Left hindlimb (tissue), 1 donor: ENCODE data around the gene RCC1.
"Not testable (repeated sequence)": the region's sequence is repeated elsewhere in the genome, so short reads cannot be mapped to it uniquely, and the experiment has no call there.

ENCODE experiments used
- DNase-seq: peaks from one replicate; pipeline ENCODE4 v3.0.0-alpha.2; 2018

The RCC1 gene

GRCh38 chr1:28512058-28512611 is 6.3 kb downstream of the RCC1 start:
- no peak for DNase-seq

GRCh38 chr1:28514445-28514933 is 8.6 kb downstream of the RCC1 start:
- not testable (repeated sequence) for DNase-seq

GRCh38 chr1:28516518-28516956 is 10.7 kb downstream of the RCC1 start:
- DNase-seq = no peak

DNA sequence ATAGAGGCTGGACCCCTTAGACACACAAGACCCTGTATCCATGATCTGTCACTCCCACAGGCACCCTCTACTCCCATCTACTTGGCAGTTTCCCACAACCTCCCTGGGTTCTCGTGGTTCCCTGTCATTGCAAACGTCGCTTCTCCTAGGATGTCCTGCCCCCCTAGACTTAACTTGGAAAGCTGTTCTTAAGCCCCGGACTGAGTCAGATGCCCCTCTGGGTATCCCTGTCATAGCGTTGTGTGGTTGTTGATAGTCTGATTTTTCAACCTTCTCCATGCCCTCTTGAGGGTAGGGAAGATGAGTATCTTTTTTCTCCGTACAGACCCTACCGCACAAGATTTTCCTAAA is 11.8 kb downstream of the RCC1 start:
- no peak for DNase-seq

DNA sequence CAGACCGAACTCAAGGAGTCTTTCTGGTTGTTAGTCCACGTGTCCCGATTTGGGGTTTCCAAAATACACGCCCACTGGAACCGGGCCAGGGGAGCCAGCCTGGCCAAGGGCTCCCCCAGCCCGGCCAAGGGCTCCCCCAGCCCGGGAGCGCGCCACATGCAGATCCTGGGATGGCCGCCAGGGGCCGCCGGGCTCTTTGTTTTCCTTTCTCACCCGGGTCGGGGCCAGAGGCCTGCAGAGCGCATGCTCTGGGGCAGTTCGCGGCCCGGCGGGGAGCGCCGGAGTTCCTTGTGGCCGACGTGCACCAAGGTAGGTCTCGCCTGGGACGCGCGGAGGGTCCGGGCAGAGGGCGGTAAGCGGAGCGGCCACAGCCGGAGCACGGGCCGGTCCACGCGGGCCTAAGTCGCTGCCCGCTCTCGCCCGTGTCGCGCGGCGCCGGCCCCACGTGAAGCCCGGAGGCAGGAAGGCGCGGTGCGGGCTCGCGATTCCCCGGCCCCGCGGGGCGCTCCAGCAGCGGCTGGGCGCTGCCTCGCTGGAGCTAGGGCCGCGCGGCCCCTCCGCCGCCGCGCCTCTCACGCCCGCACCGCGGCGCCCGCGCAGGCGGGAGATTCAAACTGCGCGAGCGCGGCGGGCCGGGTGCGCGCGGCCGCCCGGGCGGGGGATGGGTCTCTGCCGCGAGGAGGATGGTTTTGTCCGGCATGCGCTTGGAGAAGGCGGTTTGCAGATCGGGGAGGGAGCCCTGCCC is 12.3 kb downstream of the RCC1 start:
- DNase-seq = peak; percentile 93

GRCh38 chr1:28518745-28519341 is 13.0 kb downstream of the RCC1 start:
- DNase-seq = no peak

DNA sequence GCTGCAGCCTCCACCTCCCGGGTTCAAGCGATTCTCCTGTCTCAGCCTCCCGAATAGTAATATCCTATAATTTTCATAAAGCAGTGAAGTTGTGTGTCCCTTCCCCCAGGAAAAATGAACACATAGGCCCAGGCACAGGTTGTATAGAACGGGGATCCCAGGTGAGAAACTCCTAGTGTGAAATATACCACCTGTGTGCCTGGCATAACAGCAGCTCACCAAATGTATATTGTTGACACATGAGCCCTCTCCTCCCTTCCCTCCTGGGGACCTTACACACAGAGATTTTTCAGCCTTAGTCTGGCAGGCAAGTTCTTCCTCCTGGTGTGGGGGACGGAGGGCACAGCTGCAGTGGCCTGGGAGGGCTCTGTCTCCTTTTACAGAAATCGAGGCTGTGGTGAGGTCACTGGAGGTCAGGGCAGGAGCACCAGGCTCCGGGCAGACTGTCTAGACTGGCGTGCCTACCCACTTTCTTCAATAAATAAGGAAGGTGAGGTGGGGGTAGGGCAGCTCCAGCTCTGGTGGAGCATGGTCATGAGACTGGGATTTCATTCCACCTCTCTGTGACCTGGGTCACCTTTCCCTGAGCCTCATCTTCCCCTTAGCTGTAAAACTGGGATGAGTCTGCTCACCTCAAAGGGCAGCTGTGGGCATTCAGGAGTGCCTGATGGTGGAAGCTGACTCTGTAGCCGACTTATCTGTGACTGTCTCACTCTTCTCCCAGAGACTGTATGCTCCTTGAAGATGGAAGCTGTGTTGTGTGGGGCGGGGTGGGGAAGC is 14.3 kb downstream of the RCC1 start:
- no peak for DNase-seq

- not testable (repeated sequence) for DNase-seq
Measured at GRCh38 chr1:28520796-28521195, 15.0 kb downstream of the RCC1 start.

- DNase-seq = no peak
Measured at GRCh38 chr1:28521502-28522164, 15.8 kb downstream of the RCC1 start.

DNA sequence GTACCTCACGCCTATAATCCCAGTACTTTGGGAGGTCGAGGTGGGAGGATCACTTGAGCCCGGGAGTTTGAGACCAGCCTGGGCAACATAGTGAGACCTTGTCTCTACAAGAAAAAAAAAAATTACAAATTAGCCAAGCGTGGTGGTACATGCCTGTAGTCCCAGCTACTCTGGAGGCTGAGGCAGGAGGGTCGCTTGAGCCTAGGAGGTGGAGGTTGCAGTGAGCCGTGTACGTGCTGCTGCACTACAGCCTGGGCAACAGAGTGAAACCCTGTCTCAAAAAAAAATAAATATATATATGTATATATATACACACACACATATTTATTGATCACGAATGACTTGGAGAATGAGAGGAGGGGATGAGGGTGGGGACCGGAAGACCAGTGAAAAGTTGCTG is 16.7 kb downstream of the RCC1 start:
- not testable (repeated sequence) for DNase-seq

- not testable (repeated sequence) for DNase-seq
Measured at GRCh38 chr1:28525002-28525642, 19.3 kb downstream of the RCC1 start.

GRCh38 chr1:28526886-28527285 is 21.0 kb downstream of the RCC1 start:
- DNase-seq = no peak

GRCh38 chr1:28530456-28530855 is 24.6 kb downstream of the RCC1 start:
- DNase-seq = no peak

DNA sequence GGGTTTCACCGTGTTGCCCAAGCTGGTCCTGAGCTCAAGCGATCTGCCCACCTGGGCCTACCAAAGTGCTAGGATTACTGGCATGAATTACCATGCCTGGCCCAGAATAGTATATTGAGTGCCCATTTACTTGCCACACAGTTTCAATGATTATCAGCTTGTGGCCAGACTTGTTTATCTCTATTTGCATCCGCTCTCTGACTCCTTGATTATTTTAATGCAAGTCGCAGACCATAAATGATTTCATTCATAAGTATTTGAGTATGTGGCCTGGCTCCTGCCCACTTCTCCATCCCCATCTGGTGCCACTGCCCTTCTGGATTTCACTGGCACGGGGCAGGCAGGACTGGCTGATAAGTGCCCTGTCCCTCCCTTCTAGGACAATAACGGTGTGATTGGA is 28.8 kb downstream of the RCC1 start:
- no peak for DNase-seq

- no peak for DNase-seq
Measured at GRCh38 chr1:28535180-28535579, 29.3 kb downstream of the RCC1 start.

- DNase-seq = no peak
Measured at GRCh38 chr1:28537457-28538199, 31.8 kb downstream of the RCC1 start.

DNA sequence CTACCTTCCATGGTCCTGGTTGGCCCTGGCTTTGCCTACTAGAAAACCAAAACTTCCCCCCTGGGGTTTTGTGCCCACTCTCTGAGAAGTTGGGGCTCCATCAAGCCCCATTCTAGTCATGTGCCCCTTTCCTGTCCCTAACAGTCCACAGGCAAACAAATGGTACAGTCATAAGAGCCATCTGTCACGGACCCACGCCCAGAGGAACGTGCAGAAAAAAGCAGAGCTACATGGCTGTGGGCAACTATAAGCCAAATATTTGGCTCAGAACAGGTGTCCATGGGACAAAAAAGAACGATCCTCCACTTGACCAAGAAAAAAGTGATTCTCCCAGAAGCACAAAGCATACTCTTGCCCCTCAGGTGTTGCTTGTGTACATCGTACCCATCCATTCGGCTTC is 32.4 kb downstream of the RCC1 start:
- no peak for DNase-seq

DNA sequence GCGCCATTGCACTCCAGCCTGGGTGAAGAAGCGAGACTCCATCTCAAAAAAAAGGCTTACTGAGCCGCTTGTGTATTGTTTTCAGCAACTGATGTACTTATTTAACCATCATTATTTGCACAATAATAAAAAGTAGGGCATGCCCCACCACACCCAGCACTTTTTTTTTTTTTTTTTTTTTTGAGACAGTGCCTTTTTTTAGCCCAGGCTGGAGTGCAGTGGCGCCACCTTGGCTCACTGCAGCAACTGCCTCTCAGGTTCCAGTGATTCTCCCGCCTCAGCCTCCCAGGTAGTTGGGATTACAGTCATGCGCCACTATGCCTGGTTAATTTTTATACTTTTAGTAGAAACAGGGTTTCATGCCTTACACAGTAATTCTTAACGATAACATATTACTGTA is 34.8 kb downstream of the RCC1 start:
- no peak for DNase-seq

DNA sequence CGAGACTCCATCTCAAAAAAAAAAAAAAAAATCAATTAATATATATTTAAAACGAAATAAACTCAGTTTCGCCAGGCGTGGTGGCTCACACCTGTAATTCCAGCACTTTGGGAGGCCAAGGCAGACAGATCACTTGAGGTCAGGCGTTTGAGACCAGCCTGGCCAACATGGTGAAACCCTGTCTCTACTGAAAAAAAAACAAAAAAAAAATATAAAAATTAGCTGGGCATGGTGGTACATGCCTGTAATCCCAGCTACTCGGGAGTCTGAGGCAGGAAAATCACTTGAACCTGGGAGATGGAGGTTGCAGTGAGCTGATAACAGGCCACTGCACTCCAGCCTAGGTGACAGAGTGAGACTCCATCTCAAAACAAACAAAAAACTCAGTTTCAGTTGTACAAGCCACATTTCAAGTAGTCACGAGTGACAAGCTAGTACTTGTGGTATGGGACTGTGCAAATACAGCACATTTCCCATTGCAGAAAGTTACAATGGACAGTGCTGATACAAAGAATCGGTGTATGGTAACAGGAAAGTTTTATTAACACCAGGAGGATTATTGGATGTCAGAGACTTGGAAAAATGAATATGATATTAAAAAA is 35.7 kb downstream of the RCC1 start:
- DNase-seq = not testable (repeated sequence)

GRCh38 chr1:28545246-28545628 is 39.4 kb downstream of the RCC1 start:
- no peak for DNase-seq

- no peak for DNase-seq
Measured at GRCh38 chr1:28548318-28548717, 42.5 kb downstream of the RCC1 start.
